GM12878 (cell line): ENCODE results near the gene CA7. TPM values are rescaled to one million over a fixed set of nuclear protein-coding genes. Genes with fewer than 3 reads are reported as not detected.

ENCODE experiments used
- ATAC-seq: fragments of 200-7000 bp; cut with Tn5 transposase; 3 replicates; pipeline ENCODE4 v1.9.1; 2020; ENCODE audit warnings: mild to moderate bottlenecking, moderate library complexity
- BruUV-seq: library from RNA; stranded (reverse); fragments of 400-500 nt; replicated peaks from 2 replicates; lab custom pipeline; 2021; lab: Mats Ljungman, UMichigan
- CTCF ChIA-PET: fragments of 300-600 bp; sonication (Branson Sonifier 250); formaldehyde crosslinking; extraction: SDS; loops from one replicate; lab custom pipeline; 2021; ENCODE audit warnings: inconsistent platforms; lab: Yijun Ruan, JAX
- POLR2A ChIA-PET: fragments of 350-600 bp; formaldehyde crosslinking; extraction: SDS; loops from one replicate; lab custom pipeline; 2021; ENCODE audit warnings: inconsistent platforms; lab: Charles Lee
- RAD21 ChIA-PET: fragments of 300-600 bp; sonication (Branson Sonifier 250); formaldehyde crosslinking; loops from one replicate; lab custom pipeline; 2023; ENCODE audit warnings: antibody characterized with exemption; ENCODE audit not compliant: unreplicated experiment; lab: Charles Lee
- SMC1A ChIA-PET: fragments of 300-600 bp; sonication (Branson Sonifier 250); formaldehyde crosslinking; loops from one replicate; lab custom pipeline; 2023; ENCODE audit not compliant: unreplicated experiment, uncharacterized antibody; lab: Charles Lee
- DNase-seq: peaks from one replicate; pipeline ENCODE4 v3.0.0-alpha.2; 2011; ENCODE audit warnings: low read depth, low spot score
- FAIRE-seq: peaks from 3 replicates; lab custom pipeline; 2011; peaks lifted over from hg19 to GRCh38; lab: Jason Lieb, UNC
- H2AFZ ChIP-seq: 2 replicates; pipeline ENCODE4 v1.6.0; 2011; ENCODE audit warnings: low read depth, low read length, control low read depth; ENCODE audit not compliant: control insufficient read depth
- H3K27ac ChIP-seq: 2 replicates; pipeline ENCODE4 v1.5.1; 2011; ENCODE audit warnings: control low read depth; ENCODE audit not compliant: control insufficient read depth, insufficient read depth
- H3K27me3 ChIP-seq, 2 experiments: replicated peaks in 1 of 2; 2 replicates each; pipeline versions ENCODE4 v1.6.0 to v1.6.1; 2011; ENCODE audit warnings: low read length in 1 of 2; ENCODE audit not compliant: control insufficient read depth in 2 of 2, insufficient read depth in 2 of 2
- H3K36me3 ChIP-seq, 2 experiments: 2 replicates each; pipeline ENCODE4 v1.5.1; 2011; ENCODE audit warnings: low read length in 1 of 2; ENCODE audit not compliant: control insufficient read depth in 2 of 2, insufficient read depth in 2 of 2
- H3K4me1 ChIP-seq: 2 replicates; pipeline ENCODE4 v1.6.1; 2011; ENCODE audit warnings: mild to moderate bottlenecking, low read length, moderate library complexity, mixed read lengths; ENCODE audit not compliant: control insufficient read depth, insufficient read depth
- H3K4me2 ChIP-seq: 2 replicates; pipeline ENCODE4 v1.6.0; 2011; ENCODE audit warnings: control low read depth; ENCODE audit not compliant: control insufficient read depth, insufficient read depth
- H3K4me3 ChIP-seq: fragments of 200-600 bp; sonication (generic); 2 replicates; pipeline ENCODE4 v1.5.1; 2016
- H3K79me2 ChIP-seq: 2 replicates; pipeline ENCODE4 v1.6.0; 2011; ENCODE audit warnings: low read length; ENCODE audit not compliant: control insufficient read depth, insufficient read depth
- H3K9ac ChIP-seq: 2 replicates; pipeline ENCODE4 v1.8.0; 2011; ENCODE audit warnings: low read length, control low read depth, mixed read lengths; ENCODE audit not compliant: control insufficient read depth, insufficient read depth
- H3K9me3 ChIP-seq: replicated peaks from 3 replicates; pipeline ENCODE4 v1.5.1; 2011; ENCODE audit warnings: mild to moderate bottlenecking, low read length; ENCODE audit not compliant: control insufficient read depth, insufficient read depth
- H4K20me1 ChIP-seq: 2 replicates; pipeline ENCODE4 v1.6.0; 2011; ENCODE audit not compliant: control insufficient read depth, insufficient read depth
- ASH2L ChIP-seq: fragments of 300-600, 200-600 bp; sonication (generic); IDR thresholded peaks from 2 replicates; pipeline ENCODE4 v1.6.1; 2017; ENCODE audit warnings: low read depth, mild to moderate bottlenecking, borderline replicate concordance
- CHD1 ChIP-seq: IDR thresholded peaks from 2 replicates; pipeline ENCODE4 v1.6.1; 2012; ENCODE audit warnings: low read depth, low read length, improper control_type of control experiment
- DPF2 ChIP-seq: fragments of 450-650 bp; IDR thresholded peaks from 2 replicates; pipeline ENCODE4 v1.6.1; 2017; ENCODE audit warnings: mild to moderate bottlenecking
- ESRRA ChIP-seq: IDR thresholded peaks from 2 replicates; pipeline ENCODE4 v1.6.1; 2012; ENCODE audit warnings: mild to moderate bottlenecking, low read length, improper control_type of control experiment
- HDGF ChIP-seq: fragments of 450-650 bp; IDR thresholded peaks from 2 replicates; pipeline ENCODE4 v1.6.1; 2016; ENCODE audit warnings: antibody characterized with exemption
- IKZF2 ChIP-seq, 2 experiments: fragments of 450-650 bp; IDR thresholded peaks; 2 replicates each; pipeline ENCODE4 v1.6.1; 2017; ENCODE audit warnings: mild to moderate bottlenecking in 2 of 2, moderate library complexity in 2 of 2
- NBN ChIP-seq: fragments of 450-650 bp; IDR thresholded peaks from 2 replicates; pipeline ENCODE4 v1.6.1; 2016
- NR2C1 ChIP-seq: fragments of 450-650 bp; IDR thresholded peaks from 2 replicates; pipeline ENCODE4 v1.6.1; 2017; ENCODE audit warnings: antibody characterized with exemption, mild to moderate bottlenecking, moderate library complexity
- PAX5 ChIP-seq: IDR thresholded peaks from 2 replicates; pipeline ENCODE4 v1.6.1; 2011; ENCODE audit warnings: low read depth, low read length, borderline replicate concordance
- POU2F2 ChIP-seq: IDR thresholded peaks from 3 replicates; pipeline ENCODE4 v1.6.1; 2011; ENCODE audit warnings: low read depth, mild to moderate bottlenecking, low read length, borderline replicate concordance
- SMC3 ChIP-seq: IDR thresholded peaks from 2 replicates; pipeline ENCODE4 v1.6.1; 2011; ENCODE audit warnings: low read length, improper control_type of control experiment, borderline replicate concordance
- TAF1 ChIP-seq: IDR thresholded peaks from 2 replicates; pipeline ENCODE4 v1.6.1; 2011; ENCODE audit warnings: mild to moderate bottlenecking, low read depth, low read length, borderline replicate concordance
- ZBTB11 ChIP-seq: fragments of 450-650 bp; formaldehyde crosslinking; IDR thresholded peaks from 2 replicates; pipeline ENCODE4 v1.5.0; 2022; ENCODE audit warnings: mild to moderate bottlenecking, missing genetic modification characterization
- ZBTB33 ChIP-seq: fragments of 450-650 bp; IDR thresholded peaks from 2 replicates; pipeline ENCODE4 v1.6.1; 2017; ENCODE audit warnings: mild to moderate bottlenecking
- ZNF217 ChIP-seq: fragments of 450-650 bp; IDR thresholded peaks from 2 replicates; pipeline ENCODE4 v1.6.1; 2017; ENCODE audit warnings: antibody characterized with exemption, mild to moderate bottlenecking
- WGBS: methylation state at CpG from one replicate; pipeline ENCODE4 v1.1.6; 2016; ENCODE audit warnings: low lambda C conversion rate; ENCODE audit not compliant: insufficient replicate concordance, insufficient coverage; ENCODE audit errors: missing lambda C conversion rate; 5-methylcytosine and 5-hydroxymethylcytosine counted together
- in situ Hi-C: fragments of 300-500 bp; cut with MboI; formaldehyde crosslinking; loops from 9 replicates; pipeline ENCODE4 v1.14.3; 2018; ENCODE audit warnings: mixed read lengths
- intact Hi-C: fragments of 100-400 bp; cut with micrococcal nuclease; formaldehyde crosslinking; loops from one replicate; pipeline ENCODE4 v1.14.2; 2022; ENCODE audit not compliant: unreplicated experiment
- polyA plus RNA-seq, 11 experiments: library from polyadenylated mRNA; depleted of rRNA in 4 of 11; unstranded in 6 of 11; stranded (reverse) in 5 of 11; fragments of >200 nt; fragmentation: Nextera tagmentation in 4 of 11; fragmentation: Illumina TruSeq in 1 of 11; extraction: Ambion mirVana in 4 of 11; extraction: Trizol in 1 of 11; gene quantifications; 1 replicate in 1 of 11; 2 replicates in 10 of 11; pipeline versions ENCODE4 v1.2.1 to v1.2.3, GENCODE V29; 2011 to 2016; ENCODE audit warnings: inconsistent platforms in 2 of 11, missing spikeins in 2 of 11, low read depth in 1 of 11
- total RNA-seq, 4 experiments: library from RNA; depleted of rRNA in 3 of 4; stranded (reverse); fragments of >200 nt in 3 of 4; fragmentation: Illumina TruSeq in 1 of 4; extraction: Trizol in 1 of 4; gene quantifications; 2 replicates each; pipeline versions ENCODE4 v1.2.1 to v1.2.3, GENCODE V29; 2013 to 2021

Gene CA7
- total and polyA plus RNA-seq, 10 of the 15 experiments (the other 5 are each of a cell fraction or from before 2014, with no cell fraction given): 0.04 TPM; not detected in 9

- ChIA-PET CTCF (interaction anchor here (1.8 kb wide), 1 partner anchor 29 kb away, joined by 8 read pairs; the partner anchor contains the start of gene NAE1), RAD21 (no interaction called here)
- no peak for DNase-seq
Observed at GRCh38 chr16:66801320-66802105, 42.7 kb upstream of the CA7 start, which contains the start of gene TERB1. Gene TERB1, minus strand, starts transcription at chr16:66801584. Its CDS starts 4,786 bp downstream, at chr16:66796798.

More at GRCh38 chr16:66801320-66802105, 42.7 kb upstream of the CA7 start, which contains the start of gene TERB1:
- ATAC-seq: no peak
- no peaks in the 10 kb centered on the region for H3K4me1 ChIP-seq
- H3K79me2 ChIP-seq: no peaks in the 10 kb centered on the region
- FAIRE-seq: no peak
- peaks cover 3 to 8% of the 10 kb centered on the region in 2 experiments; a peak in 3 of 4 replicates for H3K36me3 ChIP-seq
- ChIA-PET POLR2A (no interaction called here), SMC1A (interaction anchor here (1.8 kb wide), 1 partner anchor 66 kb away, joined by 6 read pairs; no protein-coding TSS in a partner anchor)
- no TSS peak for BruUV-seq
- no peaks in the 10 kb centered on the region for H3K27me3 ChIP-seq
- no peak within 1 kb of the TSS for H2AFZ ChIP-seq
- H3K4me3 ChIP-seq: no peak within 1 kb of the TSS
- H3K27ac ChIP-seq: no peak within 1 kb of the TSS
- 98% methylated on average over 56 of the region's 56 CpGs for WGBS
- H4K20me1 ChIP-seq: no peaks in the 10 kb centered on the region
- intact Hi-C loops: no loop called here
- H3K4me2 ChIP-seq: no peak within 1 kb of the TSS
- in situ Hi-C loops: no loop called here
- no peaks in the 10 kb centered on the region for H3K9me3 ChIP-seq
- H3K9ac ChIP-seq: no peak within 1 kb of the TSS
- TF ChIP-seq CHD1: no peak
- TF ChIP-seq TAF1: no peak
- no peak for TF ChIP-seq IKZF2 (IDR thresholded peaks at IDR 0.05)
- no peak for TF ChIP-seq POU2F2
- TF ChIP-seq NR2C1: no peak
- TF ChIP-seq PAX5: no peak
- no peak for TF ChIP-seq HDGF
- TF ChIP-seq ZBTB11: no peak
- TF ChIP-seq ESRRA: no peak
- TF ChIP-seq ZBTB33: no peak
- TF ChIP-seq ZNF217: no peak
- TF ChIP-seq ASH2L: no peak
- TF ChIP-seq DPF2: no peak
- no peak for TF ChIP-seq NBN
- no peak for TF ChIP-seq SMC3
